ENCODE measurements around the gene LIG1. TPM values are rescaled to one million over a fixed set of nuclear protein-coding genes. Genes with fewer than 3 reads are reported as not detected.
A peak's percentile ranks its signal among the peaks of the same experiment; 100 is the strongest.

LIG1 gene
- total RNA-seq, 3 donors from 2014 or later (not counting 1 experiment from before 2014, with no cell fraction given), result 45.4 to 65.2 (median 57.2) TPM

- Mint-ChIP-seq H3K4me1 (peaks cover 26 to 47% of the 10 kb centered on the region in 2 donors), H3K4me3 (peak overlapping the region; percentile 92), H3K27ac (peak overlapping the region; percentile 91 to 98), H3K9me3 (no peaks in the 10 kb centered on the region), H3K36me3 (peaks cover 8% of the 10 kb centered on the region), H3K27me3 (ENCODE audit: low read depth in 2 of 2) (no peaks in the 10 kb centered on the region)
- Histone ChIP-seq H3K36me3 (ENCODE audit: control insufficient read depth, insufficient read depth, low read length) (peaks cover 11% of the 10 kb centered on the region), H3K27ac (ENCODE audit: low read length) (no peak overlapping the region), H3K27me3 (ENCODE audit: control insufficient read depth, insufficient read depth, low read length) (no peaks in the 10 kb centered on the region), H3K4me3 (ENCODE audit: low read length) (peak overlapping the region; percentile 98), H3K9me3 (ENCODE audit: control insufficient read depth, insufficient read depth, low read length) (no peaks in the 10 kb centered on the region), H3K4me1 (ENCODE audit: control insufficient read depth, insufficient read depth, low read length) (peaks cover 15% of the 10 kb centered on the region)
- DNase-seq (no peak), ATAC-seq (no peak)
- no peak for TF ChIP-seq CTCF (IDR thresholded peaks at IDR 0.05)
- WGBS (ENCODE audit: insufficient coverage), result 4% methylated on average over 21 of the region's 21 CpGs
- intact Hi-C loops (cut with micrococcal nuclease), result loop anchor here (2.0 kb wide), 1 partner anchor 90 kb away; no protein-coding TSS in a partner anchor
Measured at GRCh38 chr19:48170817-48171347, 738 bp upstream of the LIG1 start.

GRCh38 chr19:48169578-48169938, 586 bp downstream of the LIG1 start:
- peak overlapping the region; percentile 91 to 98 for H3K27ac Mint-ChIP-seq
- intact Hi-C loops (cut with micrococcal nuclease), result no loop called here

GRCh38 chr19:48168689-48169088, 1.5 kb downstream of the LIG1 start:
- H3K27me3 Mint-ChIP-seq (ENCODE audit: low read depth in 2 of 2), result no peaks in the 10 kb centered on the region
- Histone ChIP-seq H3K4me3 (ENCODE audit: low read length) (no peak overlapping the region), H3K4me1 (ENCODE audit: control insufficient read depth, insufficient read depth, low read length) (peaks cover 15% of the 10 kb centered on the region), H3K27me3 (ENCODE audit: control insufficient read depth, insufficient read depth, low read length) (no peaks in the 10 kb centered on the region), H3K27ac (ENCODE audit: low read length) (peak overlapping the region; percentile 78), H3K36me3 (ENCODE audit: control insufficient read depth, insufficient read depth, low read length) (peaks cover 14% of the 10 kb centered on the region), H3K9me3 (ENCODE audit: control insufficient read depth, insufficient read depth, low read length) (no peaks in the 10 kb centered on the region)
- ATAC-seq, result no peak
- H3K27ac Mint-ChIP-seq, result peak overlapping the region; percentile 91 to 98
- peaks cover 17 to 33% of the 10 kb centered on the region in 2 donors for H3K4me1 Mint-ChIP-seq
- DNase-seq, result no peak
- WGBS (ENCODE audit: insufficient coverage), result 100% methylated on average over 4 of the region's 5 CpGs
- no peak for TF ChIP-seq CTCF (IDR thresholded peaks at IDR 0.05)
- no peaks in the 10 kb centered on the region for H3K9me3 Mint-ChIP-seq
- no peaks in the 10 kb centered on the region for H3K36me3 Mint-ChIP-seq
- intact Hi-C loops (cut with micrococcal nuclease), result no loop called here
- peak overlapping the region; percentile 92 for H3K4me3 Mint-ChIP-seq

More at GRCh38 chr19:48169578-48169938, 586 bp downstream of the LIG1 start:
- no peaks in the 10 kb centered on the region for H3K27me3 ChIP-seq (ENCODE audit: control insufficient read depth, insufficient read depth, low read length)
- Mint-ChIP-seq H3K4me1 (peaks cover 18 to 36% of the 10 kb centered on the region in 2 donors), H3K9me3 (no peaks in the 10 kb centered on the region), H3K4me3 (peak overlapping the region; percentile 92), H3K27me3 (ENCODE audit: low read depth in 2 of 2) (no peaks in the 10 kb centered on the region), H3K36me3 (peaks cover 2% of the 10 kb centered on the region)
- peak; percentile 67 to 87 (median 73) for ATAC-seq
- 0% methylated on average over 11 of the region's 15 CpGs for WGBS (ENCODE audit: insufficient coverage)
- peak overlapping the region; percentile 98 for H3K4me3 ChIP-seq (ENCODE audit: low read length)
- H3K4me1 ChIP-seq (ENCODE audit: control insufficient read depth, insufficient read depth, low read length), result peaks cover 15% of the 10 kb centered on the region
- no peak for TF ChIP-seq CTCF (IDR thresholded peaks at IDR 0.05)
- peak; percentile 88 to 94 for DNase-seq
- H3K36me3 ChIP-seq (ENCODE audit: control insufficient read depth, insufficient read depth, low read length), result peaks cover 12% of the 10 kb centered on the region
- peak overlapping the region; percentile 93 for H3K27ac ChIP-seq (ENCODE audit: low read length)
- no peaks in the 10 kb centered on the region for H3K9me3 ChIP-seq (ENCODE audit: control insufficient read depth, insufficient read depth, low read length)

Data from natural killer cell (primary cell).